Measurements from ENCODE around the gene EP400.

GRCh38 chr12:132078190-132078589, 128.4 kb downstream of the EP400 start:
- TF ChIP-seq TAL1 (IDR thresholded peaks at IDR 0.05) (no peak), TAF1 (IDR thresholded peaks at IDR 0.05; ENCODE audit: control insufficient read depth, extremely low read depth, insufficient read depth, low read length, severe bottlenecking) (no peak), CTCF (IDR thresholded peaks at IDR 0.05 in 2 of 3, conservative IDR thresholded peaks at IDR 0.05 in 1 of 3; ENCODE audit: insufficient read depth in 2 of 3, low read depth in 1 of 3, low read length in 3 of 3) (no peak), ZBTB33 (CRISPR knock-in tag; IDR thresholded peaks at IDR 0.05) (no peak), USF2 (CRISPR knock-in tag; IDR thresholded peaks at IDR 0.05) (no peak), YY1 (IDR thresholded peaks at IDR 0.05; ENCODE audit: borderline replicate concordance in 1 of 3, control insufficient read depth in 1 of 3, extremely low read depth in 1 of 3, insufficient read depth in 3 of 3, insufficient read length in 1 of 3, insufficient replicate concordance in 2 of 3, low read depth in 1 of 3, low read length in 2 of 3) (no peak), POLR2A (conservative IDR thresholded peaks at IDR 0.05) (no peak), KDM1A (IDR thresholded peaks at IDR 0.05) (no peak), FOXM1 (IDR thresholded peaks at IDR 0.05; ENCODE audit: low read depth) (no peak), FOXM1 (CRISPR knock-in tag; IDR thresholded peaks at IDR 0.05; ENCODE audit: low read depth) (no peak), ZBTB7A (IDR thresholded peaks at IDR 0.05; ENCODE audit: borderline replicate concordance, control insufficient read depth, low read depth, low read length) (no peak), SIRT6 (IDR thresholded peaks at IDR 0.05; ENCODE audit: low read depth, low read length) (no peak)
